ENCODE results near the gene DCLRE1C.
"Not testable (repeated sequence)": the region's sequence is repeated elsewhere in the genome, so short reads cannot be mapped to it uniquely, and the experiment has no call there.

The DCLRE1C gene

GRCh38 chr10:14880229-14880628 is 73.7 kb downstream of the DCLRE1C start:
- DNase-seq (ENCODE audit: low spot score) = no peak

DNA sequence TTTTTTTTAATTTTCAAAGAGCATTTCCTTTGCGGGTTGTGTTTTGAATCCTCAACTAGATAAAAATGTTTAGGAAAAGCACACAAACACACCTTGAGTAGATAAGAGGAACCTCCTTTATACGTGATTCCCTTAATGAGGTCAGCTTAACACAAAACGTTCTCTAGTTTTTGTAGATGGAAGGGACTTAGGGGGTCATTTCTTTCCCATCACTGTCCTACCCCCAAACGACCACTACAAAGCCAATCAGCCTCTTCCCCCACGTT is 74.0 kb downstream of the DCLRE1C start:
- peak; percentile 16 for DNase-seq (ENCODE audit: low spot score)

DNA sequence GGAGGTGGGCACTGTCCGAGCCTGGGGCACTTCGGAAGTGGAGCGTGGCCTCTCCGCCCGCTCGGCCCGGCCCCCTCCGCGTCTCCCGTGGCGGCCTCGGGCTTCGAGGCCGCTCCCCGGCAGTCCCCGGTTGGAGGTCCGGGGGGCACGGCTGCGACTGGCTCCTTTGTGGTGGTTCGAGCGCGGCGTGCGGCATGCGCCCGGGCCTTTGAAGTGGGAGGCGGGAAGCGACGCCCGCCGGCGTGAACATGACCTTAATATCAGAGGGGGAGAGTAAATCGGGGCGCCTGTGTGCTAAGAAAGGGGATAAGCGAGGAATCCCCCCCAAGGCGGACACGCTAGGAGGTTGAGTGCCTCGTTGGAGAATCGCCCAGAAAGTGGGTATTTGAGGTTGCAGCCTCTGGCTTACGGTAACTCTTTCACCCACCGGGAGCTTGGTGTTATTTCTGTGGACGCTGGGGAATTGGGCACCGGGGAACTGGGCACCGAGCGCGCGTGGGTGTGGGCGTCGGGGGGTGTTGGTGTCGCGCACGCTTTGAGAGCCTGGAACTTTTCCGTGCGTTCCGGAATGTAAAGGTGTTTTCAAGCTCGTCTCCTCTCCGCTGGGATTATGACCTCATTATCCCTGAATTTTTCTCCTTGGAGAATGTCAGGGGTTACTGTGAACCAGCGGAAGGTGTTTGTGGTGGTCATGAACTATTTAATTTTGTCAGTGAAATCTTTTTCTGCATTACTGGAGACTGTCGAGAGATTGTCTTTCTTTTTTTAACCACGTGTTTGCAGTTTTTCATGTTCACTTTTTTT is 74.6 kb downstream of the DCLRE1C start:
- DNase-seq (ENCODE audit: low spot score) = peak; percentile 40

DNA sequence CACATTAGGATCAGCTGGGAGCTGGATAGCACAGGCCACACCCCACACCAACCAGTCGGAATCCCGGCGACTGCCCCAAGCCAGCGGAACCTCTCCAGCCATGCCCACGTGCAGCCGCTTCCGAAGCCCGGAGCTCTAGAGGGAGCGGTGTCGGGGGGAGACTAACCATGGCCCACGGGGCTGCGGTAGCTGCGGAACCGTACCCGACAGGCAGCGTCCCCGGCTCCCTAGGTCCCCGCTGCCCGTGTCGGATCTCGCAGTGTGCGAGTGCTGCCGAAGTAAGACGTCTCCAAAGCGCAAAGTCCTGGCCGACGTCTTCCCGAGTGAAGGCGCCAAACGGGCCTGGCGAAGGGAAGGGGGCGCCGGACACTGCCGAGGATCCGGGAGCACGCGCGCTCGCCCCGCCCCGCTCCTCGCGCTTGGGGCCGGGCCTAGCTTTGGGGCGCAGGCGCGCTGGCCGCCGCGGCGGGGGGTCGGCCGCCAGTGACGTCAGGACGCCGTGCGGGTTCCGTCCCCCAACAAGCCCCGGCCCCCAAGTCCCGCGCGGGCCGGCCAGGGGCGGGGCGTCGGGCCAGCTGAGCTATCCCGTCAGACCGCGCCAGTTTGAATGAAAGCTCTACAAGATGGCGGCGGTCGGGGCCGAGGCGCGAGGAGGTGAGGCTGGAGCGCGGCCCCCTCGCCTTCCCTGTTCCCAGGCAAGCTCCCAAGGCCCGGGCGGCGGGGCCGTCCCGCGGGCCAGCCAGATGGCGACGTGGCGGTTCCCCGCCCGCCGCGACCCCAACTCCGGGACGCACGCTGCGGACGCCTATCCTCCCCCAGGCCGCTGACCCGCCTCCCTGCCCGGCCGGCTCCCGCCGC is 75.4 kb downstream of the DCLRE1C start, which contains the start of gene SUV39H2:
SUV39H2 (plus strand) TSS at position 601 of the 858 bp plus-strand sequence; CDS start at position 624, 23 bp downstream.
- peak; percentile 95 for DNase-seq (ENCODE audit: low spot score)

DNA sequence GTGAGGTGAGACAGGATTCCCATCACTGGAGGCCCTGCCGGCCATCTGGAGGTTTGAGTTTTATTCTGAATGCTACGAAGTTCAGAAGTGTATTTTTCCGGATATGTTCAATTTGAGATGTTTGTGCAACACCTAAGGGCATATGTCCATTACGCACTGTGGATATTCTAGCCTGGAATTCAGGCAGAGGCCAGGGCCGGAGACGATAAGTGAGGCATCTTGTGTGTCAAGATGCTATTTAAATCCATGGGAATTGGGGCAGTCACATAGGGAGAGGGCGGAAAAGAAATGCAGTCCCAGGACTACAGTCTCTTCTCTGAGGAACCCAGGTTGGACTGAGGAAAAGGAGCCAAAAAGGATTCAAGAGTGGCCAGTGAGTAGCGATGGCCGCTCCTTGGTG is 77.1 kb downstream of the DCLRE1C start:
- no peak for DNase-seq (ENCODE audit: low spot score)

GRCh38 chr10:14875941-14876340 is 78.0 kb downstream of the DCLRE1C start:
- no peak for DNase-seq (ENCODE audit: low spot score)

DNA sequence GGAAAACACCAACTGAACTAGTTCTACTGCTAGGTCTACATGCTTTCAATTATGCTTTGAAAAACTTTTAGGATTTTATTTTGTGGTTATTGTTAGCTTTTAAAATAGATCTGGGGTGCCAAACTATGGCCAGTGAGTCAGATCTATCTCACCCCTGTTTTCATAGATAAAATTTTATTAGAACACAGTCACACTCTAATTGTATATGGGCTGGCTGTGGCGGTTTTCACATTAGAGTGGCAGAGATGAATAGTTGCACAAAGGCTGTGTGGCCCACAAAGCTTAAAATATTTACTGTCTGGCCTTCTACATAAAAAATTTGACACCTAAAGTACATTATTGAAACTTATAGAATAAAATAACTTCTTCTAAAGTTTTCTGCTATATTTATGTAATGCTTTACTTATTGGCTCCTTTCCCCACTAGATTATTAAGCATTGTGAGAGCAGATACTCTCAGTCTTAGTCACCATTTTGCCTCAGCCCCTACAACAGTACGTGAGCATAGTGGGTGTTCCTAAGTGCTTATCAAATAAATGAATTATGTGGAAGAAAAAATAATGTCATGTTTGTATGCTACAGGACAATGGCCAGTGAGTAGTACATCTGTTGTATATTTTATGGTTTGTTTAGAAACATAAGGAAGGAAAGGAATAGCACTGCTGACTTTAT is 80.7 kb downstream of the DCLRE1C start:
- no peak for DNase-seq (ENCODE audit: low spot score)

DNA sequence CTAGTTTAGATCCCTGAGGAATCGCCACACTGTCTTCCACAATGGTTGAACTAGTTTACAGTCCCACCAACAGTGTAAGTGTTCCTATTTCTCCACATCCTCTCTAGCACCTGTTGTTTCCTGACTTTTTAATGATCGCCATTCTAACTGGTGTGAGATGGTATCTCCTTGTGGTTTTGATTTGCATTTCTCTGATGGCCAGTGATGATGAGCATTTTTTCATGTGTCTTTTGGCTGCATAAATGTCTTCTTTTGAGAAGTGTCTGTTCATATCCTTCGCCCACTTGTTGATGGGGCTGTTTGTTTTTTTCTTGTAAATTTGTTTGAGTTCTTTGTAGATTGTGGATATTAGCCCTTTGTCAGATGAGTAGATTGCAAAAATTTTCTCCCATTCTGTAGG is 89.0 kb downstream of the DCLRE1C start:
- not testable (repeated sequence) for DNase-seq (ENCODE audit: low spot score)

- DNase-seq (ENCODE audit: low spot score) = not testable (repeated sequence)
These were observed 89.4 kb downstream of the DCLRE1C start for GRCh38 chr10:14864466-14864865.

- DNase-seq (ENCODE audit: low spot score) = no peak
These were observed 93.1 kb downstream of the DCLRE1C start for GRCh38 chr10:14860791-14861190.

- DNase-seq (ENCODE audit: low spot score) = no peak
These were observed 94.1 kb downstream of the DCLRE1C start for GRCh38 chr10:14859775-14860174.

- DNase-seq (ENCODE audit: low spot score) = no peak
These were observed 94.9 kb downstream of the DCLRE1C start for GRCh38 chr10:14859043-14859442.

GRCh38 chr10:14858338-14858960 is 95.4 kb downstream of the DCLRE1C start:
- DNase-seq (ENCODE audit: low spot score) = no peak

- no peak for DNase-seq (ENCODE audit: low spot score)
These were observed 98.4 kb downstream of the DCLRE1C start for GRCh38 chr10:14855453-14855852.

GRCh38 chr10:14852236-14852635 is 101.7 kb downstream of the DCLRE1C start:
- no peak for DNase-seq (ENCODE audit: low spot score)
